Neuron (in vitro differentiated cells): ENCODE data around the gene MAGEA6.
"Not testable (repeated sequence)": the region's sequence is repeated elsewhere in the genome, so short reads cannot be mapped to it uniquely, and the experiment has no call there.

Experiments
- H2AFZ ChIP-seq: one replicate; pipeline ENCODE4 v1.6.1; 2013; ENCODE audit warnings: low read depth, mild to moderate bottlenecking, inconsistent platforms, low read length, moderate library complexity
- H3K27me3 ChIP-seq: one replicate; pipeline ENCODE4 v1.6.1; 2013; ENCODE audit warnings: low read length; ENCODE audit not compliant: insufficient read depth
- H3K36me3 ChIP-seq: one replicate; pipeline ENCODE4 v1.6.1; 2013; ENCODE audit warnings: low read length; ENCODE audit not compliant: insufficient read depth
- H3K4me1 ChIP-seq: one replicate; pipeline ENCODE4 v1.6.1; 2013; ENCODE audit warnings: low read length; ENCODE audit not compliant: insufficient read depth
- H3K4me3 ChIP-seq: 2 replicates; pipeline ENCODE4 v1.5.1; 2013; ENCODE audit warnings: mild to moderate bottlenecking, low read length, moderate library complexity
- H3K9me3 ChIP-seq: one replicate; pipeline ENCODE4 v1.6.1; 2013; ENCODE audit warnings: low read length

MAGEA6 gene

GRCh38 chrX:152769549-152770289 is at the start of gene MAGEA6:
TSS of gene MAGEA6 (minus strand) at chrX:152769689. CDS start at chrX:152767650, 2,039 bp downstream.
- H3K4me3 ChIP-seq, H3K9me3 ChIP-seq, H2AFZ ChIP-seq, H3K36me3 ChIP-seq, H3K27me3 ChIP-seq, H3K4me1 ChIP-seq: not testable (repeated sequence)

GRCh38 chrX:152819266-152819665 is 49.8 kb upstream of the MAGEA6 start:
- no peak overlapping the region for H3K4me3 ChIP-seq
- H3K9me3 ChIP-seq, result no peaks in the 10 kb centered on the region
- H2AFZ ChIP-seq, result no peak overlapping the region
- H3K36me3 ChIP-seq, result no peaks in the 10 kb centered on the region
- H3K27me3 ChIP-seq, result peaks cover 7% of the 10 kb centered on the region
- peaks cover 4% of the 10 kb centered on the region for H3K4me1 ChIP-seq

GRCh38 chrX:152818356-152818755 is 48.9 kb upstream of the MAGEA6 start:
- H2AFZ ChIP-seq, result no peak overlapping the region
- H3K27me3 ChIP-seq, result peaks cover 9% of the 10 kb centered on the region
- peaks cover 4% of the 10 kb centered on the region for H3K4me1 ChIP-seq
- H3K9me3 ChIP-seq, result no peaks in the 10 kb centered on the region
- no peak overlapping the region for H3K4me3 ChIP-seq
- H3K36me3 ChIP-seq, result no peaks in the 10 kb centered on the region

- H3K27me3 ChIP-seq, result peaks cover 9% of the 10 kb centered on the region
- no peaks in the 10 kb centered on the region for H3K9me3 ChIP-seq
- H3K36me3 ChIP-seq, result no peaks in the 10 kb centered on the region
- no peak overlapping the region for H3K4me3 ChIP-seq
- H2AFZ ChIP-seq, result no peak overlapping the region
- H3K4me1 ChIP-seq, result peaks cover 4% of the 10 kb centered on the region
Observed at GRCh38 chrX:152817078-152817764, 47.7 kb upstream of the MAGEA6 start.

- Histone ChIP-seq H3K36me3 (no peaks in the 10 kb centered on the region), H3K4me3 (no peak overlapping the region), H3K4me1 (peaks cover 17% of the 10 kb centered on the region), H2AFZ (no peak overlapping the region), H3K9me3 (no peaks in the 10 kb centered on the region), H3K27me3 (peaks cover 12% of the 10 kb centered on the region)
Observed at GRCh38 chrX:152814048-152814447, 44.6 kb upstream of the MAGEA6 start.

GRCh38 chrX:152813206-152813605 is 43.7 kb upstream of the MAGEA6 start:
- Histone ChIP-seq H3K27me3 (peaks cover 12% of the 10 kb centered on the region), H3K4me3 (no peak overlapping the region), H3K36me3 (no peaks in the 10 kb centered on the region)

GRCh38 chrX:152810403-152810802 is 40.9 kb upstream of the MAGEA6 start:
- H2AFZ ChIP-seq, result no peak overlapping the region
- no peak overlapping the region for H3K4me3 ChIP-seq
- peaks cover 15% of the 10 kb centered on the region for H3K27me3 ChIP-seq
- H3K9me3 ChIP-seq, result no peaks in the 10 kb centered on the region
- H3K4me1 ChIP-seq, result peaks cover 19% of the 10 kb centered on the region
- no peaks in the 10 kb centered on the region for H3K36me3 ChIP-seq

More at GRCh38 chrX:152813206-152813605, 43.7 kb upstream of the MAGEA6 start:
- Histone ChIP-seq H3K4me1 (peaks cover 17% of the 10 kb centered on the region), H2AFZ (no peak overlapping the region), H3K9me3 (no peaks in the 10 kb centered on the region)

GRCh38 chrX:152806035-152806434 is 36.5 kb upstream of the MAGEA6 start:
- Histone ChIP-seq H3K27me3 (peaks cover 12% of the 10 kb centered on the region), H2AFZ (no peak overlapping the region), H3K4me1 (peaks cover 17% of the 10 kb centered on the region), H3K4me3 (no peak overlapping the region), H3K9me3 (no peaks in the 10 kb centered on the region), H3K36me3 (no peaks in the 10 kb centered on the region)

- Histone ChIP-seq H2AFZ (no peak overlapping the region), H3K36me3 (no peaks in the 10 kb centered on the region), H3K27me3 (peaks cover 18% of the 10 kb centered on the region), H3K4me1 (no peaks in the 10 kb centered on the region), H3K9me3 (no peaks in the 10 kb centered on the region), H3K4me3 (no peak overlapping the region)
Observed at GRCh38 chrX:152798945-152799344, 29.5 kb upstream of the MAGEA6 start.

- not testable (repeated sequence) for H3K27me3 ChIP-seq, H3K36me3 ChIP-seq, H2AFZ ChIP-seq, H3K9me3 ChIP-seq, H3K4me3 ChIP-seq, H3K4me1 ChIP-seq
Observed at GRCh38 chrX:152787062-152787461, 17.6 kb upstream of the MAGEA6 start.

GRCh38 chrX:152766562-152766961 is 2.9 kb downstream of the MAGEA6 start:
- H3K4me3 ChIP-seq, H3K9me3 ChIP-seq, H3K36me3 ChIP-seq, H2AFZ ChIP-seq, H3K4me1 ChIP-seq, H3K27me3 ChIP-seq: not testable (repeated sequence)

- not testable (repeated sequence) for H3K36me3 ChIP-seq, H3K4me1 ChIP-seq, H3K4me3 ChIP-seq, H3K9me3 ChIP-seq, H2AFZ ChIP-seq, H3K27me3 ChIP-seq
Observed at GRCh38 chrX:152761582-152761981, 7.9 kb downstream of the MAGEA6 start.

- H3K9me3 ChIP-seq, H3K36me3 ChIP-seq, H3K4me1 ChIP-seq, H3K4me3 ChIP-seq, H2AFZ ChIP-seq, H3K27me3 ChIP-seq: not testable (repeated sequence)
Observed at GRCh38 chrX:152759544-152759943, 9.9 kb downstream of the MAGEA6 start.
